Cardiac muscle cell (in vitro differentiated cells and primary cell): ENCODE data around the gene SH3BGRL. TPM values are rescaled to one million over a fixed set of nuclear protein-coding genes. Genes with fewer than 3 reads are reported as not detected.
"Not testable (repeated sequence)": the region's sequence is repeated elsewhere in the genome, so short reads cannot be mapped to it uniquely, and the experiment has no call there.

Experiments used
- DNase-seq, 2 donors: peaks; one replicate each; pipeline versions ENCODE4 v3.0.0 to v3.0.0-alpha.2; 2010 to 2017; ENCODE audit warnings: low read depth in 1 of 2, low spot score in 1 of 2
- H3K27ac ChIP-seq: fragments of 200-600 bp; sonication (generic); 2 replicates; pipeline ENCODE4 v1.5.1; 2016
- H3K27me3 ChIP-seq: fragments of 200-600 bp; sonication (generic); 2 replicates; pipeline ENCODE4 v1.6.0; 2016; ENCODE audit warnings: control low read depth
- H3K36me3 ChIP-seq: fragments of 200-600 bp; sonication (generic); 2 replicates; pipeline ENCODE4 v1.5.1; 2016; ENCODE audit warnings: control low read depth
- H3K4me1 ChIP-seq: fragments of 200-600 bp; sonication (generic); 2 replicates; pipeline ENCODE4 v1.8.1; 2017; ENCODE audit warnings: low read depth, mild to moderate bottlenecking, mixed run types
- H3K4me3 ChIP-seq: fragments of 200-600 bp; sonication (generic); 2 replicates; pipeline ENCODE4 v1.5.1; 2016; ENCODE audit warnings: mild to moderate bottlenecking
- H3K9me3 ChIP-seq: fragments of 200-600 bp; sonication (generic); 2 replicates; pipeline ENCODE4 v1.5.1; 2017; ENCODE audit warnings: low read depth, mild to moderate bottlenecking, control low read depth
- CTCF ChIP-seq: IDR thresholded peaks from 2 replicates; pipeline ENCODE4 v1.5.1; 2012; ENCODE audit warnings: low read depth, mild to moderate bottlenecking, low read length
- polyA plus RNA-seq: library from polyadenylated mRNA; unstranded; fragments of >200 nt; fragmentation: Nextera tagmentation; extraction: Ambion mirVana; gene quantifications from 2 replicates; pipeline ENCODE4 v1.2.1, GENCODE V29; 2016
- total RNA-seq: library from RNA; depleted of rRNA; stranded (reverse); fragments of >200 nt; gene quantifications from 2 replicates; pipeline ENCODE4 v1.2.3, GENCODE V29; 2016

SH3BGRL gene
- total and polyA plus RNA-seq, 2 experiments from 2014 or later: 98.1 to 181 TPM

GRCh38 chrX:81304563-81304962 lies 102.7 kb downstream of the SH3BGRL start:
- H3K27me3 ChIP-seq: no peaks in the 10 kb centered on the region
- no peak overlapping the region for H3K27ac ChIP-seq
- no peaks in the 10 kb centered on the region for H3K9me3 ChIP-seq
- no peaks in the 10 kb centered on the region for H3K36me3 ChIP-seq
- no peaks in the 10 kb centered on the region for H3K4me1 ChIP-seq
- DNase-seq: no peak
- no peak overlapping the region for H3K4me3 ChIP-seq
- no peak for TF ChIP-seq CTCF

GRCh38 chrX:81305240-81305639 lies 103.3 kb downstream of the SH3BGRL start:
- Histone ChIP-seq H3K4me3 (no peak overlapping the region), H3K27ac (no peak overlapping the region), H3K9me3 (no peaks in the 10 kb centered on the region), H3K27me3 (no peaks in the 10 kb centered on the region), H3K4me1 (no peaks in the 10 kb centered on the region), H3K36me3 (no peaks in the 10 kb centered on the region)
- TF ChIP-seq CTCF: no peak
- no peak for DNase-seq

- no peak for TF ChIP-seq CTCF
Observed at GRCh38 chrX:81308086-81308829, 106.4 kb downstream of the SH3BGRL start.

GRCh38 chrX:81316163-81316562 lies 114.3 kb downstream of the SH3BGRL start:
- peak in 1 of 2 donors; percentile 35 for DNase-seq
- H3K27me3 ChIP-seq: no peaks in the 10 kb centered on the region
- no peaks in the 10 kb centered on the region for H3K9me3 ChIP-seq
- H3K4me3 ChIP-seq: no peak overlapping the region
- no peak overlapping the region for H3K27ac ChIP-seq
- TF ChIP-seq CTCF: no peak
- H3K4me1 ChIP-seq: no peaks in the 10 kb centered on the region
- H3K36me3 ChIP-seq: no peaks in the 10 kb centered on the region

More at GRCh38 chrX:81308086-81308829, 106.4 kb downstream of the SH3BGRL start:
- Histone ChIP-seq H3K4me3 (no peak overlapping the region), H3K4me1 (no peaks in the 10 kb centered on the region), H3K9me3 (no peaks in the 10 kb centered on the region), H3K36me3 (no peaks in the 10 kb centered on the region), H3K27ac (no peak overlapping the region), H3K27me3 (no peaks in the 10 kb centered on the region)
- DNase-seq: no peak

GRCh38 chrX:81331653-81332052 lies 129.8 kb downstream of the SH3BGRL start:
- not testable (repeated sequence) for DNase-seq, H3K4me1 ChIP-seq, H3K9me3 ChIP-seq, H3K27ac ChIP-seq, H3K4me3 ChIP-seq, H3K36me3 ChIP-seq, H3K27me3 ChIP-seq

GRCh38 chrX:81336455-81337152 lies 134.7 kb downstream of the SH3BGRL start:
- DNase-seq: no peak
- H3K27ac ChIP-seq: no peak overlapping the region
- H3K27me3 ChIP-seq: no peaks in the 10 kb centered on the region
- H3K4me3 ChIP-seq: no peak overlapping the region
- no peaks in the 10 kb centered on the region for H3K9me3 ChIP-seq
- TF ChIP-seq CTCF: no peak
- H3K36me3 ChIP-seq: no peaks in the 10 kb centered on the region
- no peaks in the 10 kb centered on the region for H3K4me1 ChIP-seq
